ENCODE measurements around the gene PRR36.

DNA sequence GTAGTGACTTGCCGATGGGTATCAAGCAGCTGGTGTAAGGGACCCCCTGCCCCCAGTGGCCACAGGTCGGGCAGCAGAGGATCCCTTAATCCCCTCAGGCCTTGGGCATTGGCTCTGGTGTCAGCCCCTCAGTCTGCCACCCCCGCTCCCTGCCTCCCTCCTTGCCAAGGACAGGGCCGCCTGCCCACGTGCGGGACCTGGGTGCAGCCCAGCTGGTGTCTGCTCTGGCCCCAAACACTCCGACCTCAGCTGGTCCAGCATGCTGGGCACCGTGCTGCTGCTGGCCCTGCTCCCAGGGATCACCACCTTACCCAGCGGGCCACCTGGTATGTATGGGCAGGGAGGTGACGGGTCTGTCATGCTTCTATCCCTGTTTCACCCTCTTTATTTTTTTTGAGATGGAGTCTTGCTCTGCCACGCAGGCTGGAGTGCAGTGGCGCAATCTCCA lies 40.4 kb upstream of the PRR36 start, which contains the start of gene TGFBR3L:
- TF ChIP-seq, protein P1, sequence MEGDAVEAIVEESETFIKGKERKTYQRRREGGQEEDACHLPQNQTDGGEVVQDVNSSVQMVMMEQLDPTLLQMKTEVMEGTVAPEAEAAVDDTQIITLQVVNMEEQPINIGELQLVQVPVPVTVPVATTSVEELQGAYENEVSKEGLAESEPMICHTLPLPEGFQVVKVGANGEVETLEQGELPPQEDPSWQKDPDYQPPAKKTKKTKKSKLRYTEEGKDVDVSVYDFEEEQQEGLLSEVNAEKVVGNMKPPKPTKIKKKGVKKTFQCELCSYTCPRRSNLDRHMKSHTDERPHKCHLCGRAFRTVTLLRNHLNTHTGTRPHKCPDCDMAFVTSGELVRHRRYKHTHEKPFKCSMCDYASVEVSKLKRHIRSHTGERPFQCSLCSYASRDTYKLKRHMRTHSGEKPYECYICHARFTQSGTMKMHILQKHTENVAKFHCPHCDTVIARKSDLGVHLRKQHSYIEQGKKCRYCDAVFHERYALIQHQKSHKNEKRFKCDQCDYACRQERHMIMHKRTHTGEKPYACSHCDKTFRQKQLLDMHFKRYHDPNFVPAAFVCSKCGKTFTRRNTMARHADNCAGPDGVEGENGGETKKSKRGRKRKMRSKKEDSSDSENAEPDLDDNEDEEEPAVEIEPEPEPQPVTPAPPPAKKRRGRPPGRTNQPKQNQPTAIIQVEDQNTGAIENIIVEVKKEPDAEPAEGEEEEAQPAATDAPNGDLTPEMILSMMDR (IDR thresholded peaks at IDR 0.05): no peak
- TF ChIP-seq POLR2AphosphoS5 (IDR thresholded peaks at IDR 0.05; ENCODE audit: insufficient read depth in 1 of 2, low read depth in 1 of 2) (no peak), POLR2A (IDR thresholded peaks at IDR 0.05) (no peak)

Measured in vagina (tissue), 2 donors.